GM19328 (cell line): ENCODE data around the gene APH1B.
"Not testable (repeated sequence)": the region's sequence is repeated elsewhere in the genome, so short reads cannot be mapped to it uniquely, and the experiment has no call there.

Experiments
- ATAC-seq: cut with Tn5 transposase; IDR thresholded peaks from one replicate; pipeline ENCODE4 v1.9.1; 2021; ENCODE audit warnings: mild to moderate bottlenecking, moderate library complexity; ENCODE audit not compliant: unreplicated experiment

The APH1B gene

GRCh38 chr15:63294359-63294758 is 17.0 kb downstream of the APH1B start:
- no peak for ATAC-seq

- no peak for ATAC-seq
These were observed 17.9 kb downstream of the APH1B start for GRCh38 chr15:63295341-63295740.

GRCh38 chr15:63296195-63296594 is 18.8 kb downstream of the APH1B start:
- ATAC-seq = no peak

GRCh38 chr15:63299943-63300575 is 22.7 kb downstream of the APH1B start:
- no peak for ATAC-seq

- no peak for ATAC-seq
These were observed 23.7 kb downstream of the APH1B start for GRCh38 chr15:63301088-63301487.

GRCh38 chr15:63305260-63305659 is 27.9 kb downstream of the APH1B start:
- no peak for ATAC-seq

- no peak for ATAC-seq
These were observed 29.2 kb downstream of the APH1B start for GRCh38 chr15:63306492-63307073.

GRCh38 chr15:63308491-63308890 is 31.1 kb downstream of the APH1B start:
- ATAC-seq = no peak

- no peak for ATAC-seq
These were observed 31.5 kb downstream of the APH1B start for GRCh38 chr15:63308947-63309346.

- no peak for ATAC-seq
These were observed 33.2 kb downstream of the APH1B start for GRCh38 chr15:63310646-63311045.

GRCh38 chr15:63312286-63312685 is 34.9 kb downstream of the APH1B start:
- ATAC-seq = no peak

- ATAC-seq = no peak
These were observed 36.4 kb downstream of the APH1B start for GRCh38 chr15:63313825-63314224.

- no peak for ATAC-seq
These were observed 37.0 kb downstream of the APH1B start for GRCh38 chr15:63314409-63314808.

GRCh38 chr15:63318344-63318743 is 40.9 kb downstream of the APH1B start:
- ATAC-seq = no peak

- ATAC-seq = no peak
These were observed 41.7 kb downstream of the APH1B start for GRCh38 chr15:63319065-63319464.

- ATAC-seq = not testable (repeated sequence)
These were observed 43.0 kb downstream of the APH1B start for GRCh38 chr15:63320446-63320845.

GRCh38 chr15:63320981-63321380 is 43.6 kb downstream of the APH1B start:
- ATAC-seq = not testable (repeated sequence)

GRCh38 chr15:63321462-63321861 is 44.1 kb downstream of the APH1B start:
- no peak for ATAC-seq

- ATAC-seq = no peak
These were observed 45.1 kb downstream of the APH1B start for GRCh38 chr15:63322541-63322940.

- ATAC-seq = no peak
These were observed 46.6 kb downstream of the APH1B start for GRCh38 chr15:63323798-63324563.

GRCh38 chr15:63324770-63325169 is 47.4 kb downstream of the APH1B start:
- ATAC-seq = no peak
